HCT116 (cell line): ENCODE data around the gene COMMD1.

Experiments used
- EZH2 ChIP-seq: fragments of 200-600 bp; sonication (generic); IDR thresholded peaks from 2 replicates; pipeline ENCODE4 v1.6.1; 2017; ENCODE audit warnings: antibody characterized with exemption, mixed run types
- TF ChIP-seq, protein P1 (sequence below), 3 experiments: fragments of 200-600 bp in 1 of 3; sonication (generic) in 1 of 3; IDR thresholded peaks in 2 of 3; conservative IDR thresholded peaks in 1 of 3; 2 replicates each; pipeline ENCODE4 v1.5.1; 2012 to 2017; ENCODE audit warnings: low read depth in 2 of 3, low read length in 2 of 3, antibody characterized with exemption in 1 of 3, borderline replicate concordance in 1 of 3, control low read depth in 1 of 3, mild to moderate bottlenecking in 1 of 3, mixed read lengths in 1 of 3, mixed run types in 1 of 3, moderate library complexity in 1 of 3; ENCODE audit not compliant: insufficient read depth in 1 of 3
- TF ChIP-seq, protein P2 (sequence below): IDR thresholded peaks from 2 replicates; pipeline ENCODE4 v1.6.1; 2012; ENCODE audit warnings: low read depth

GRCh38 chr2:62071760-62072680 is 166.5 kb downstream of the COMMD1 start:
- no peak for TF ChIP-seq EZH2
- TF ChIP-seq, protein P1, sequence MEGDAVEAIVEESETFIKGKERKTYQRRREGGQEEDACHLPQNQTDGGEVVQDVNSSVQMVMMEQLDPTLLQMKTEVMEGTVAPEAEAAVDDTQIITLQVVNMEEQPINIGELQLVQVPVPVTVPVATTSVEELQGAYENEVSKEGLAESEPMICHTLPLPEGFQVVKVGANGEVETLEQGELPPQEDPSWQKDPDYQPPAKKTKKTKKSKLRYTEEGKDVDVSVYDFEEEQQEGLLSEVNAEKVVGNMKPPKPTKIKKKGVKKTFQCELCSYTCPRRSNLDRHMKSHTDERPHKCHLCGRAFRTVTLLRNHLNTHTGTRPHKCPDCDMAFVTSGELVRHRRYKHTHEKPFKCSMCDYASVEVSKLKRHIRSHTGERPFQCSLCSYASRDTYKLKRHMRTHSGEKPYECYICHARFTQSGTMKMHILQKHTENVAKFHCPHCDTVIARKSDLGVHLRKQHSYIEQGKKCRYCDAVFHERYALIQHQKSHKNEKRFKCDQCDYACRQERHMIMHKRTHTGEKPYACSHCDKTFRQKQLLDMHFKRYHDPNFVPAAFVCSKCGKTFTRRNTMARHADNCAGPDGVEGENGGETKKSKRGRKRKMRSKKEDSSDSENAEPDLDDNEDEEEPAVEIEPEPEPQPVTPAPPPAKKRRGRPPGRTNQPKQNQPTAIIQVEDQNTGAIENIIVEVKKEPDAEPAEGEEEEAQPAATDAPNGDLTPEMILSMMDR (IDR thresholded peaks at IDR 0.05 in 2 of 3, conservative IDR thresholded peaks at IDR 0.05 in 1 of 3; ENCODE audit: borderline replicate concordance in 1 of 3, insufficient read depth in 1 of 3, low read depth in 2 of 3, low read length in 2 of 3) = no peak
- TF ChIP-seq, protein P2, sequence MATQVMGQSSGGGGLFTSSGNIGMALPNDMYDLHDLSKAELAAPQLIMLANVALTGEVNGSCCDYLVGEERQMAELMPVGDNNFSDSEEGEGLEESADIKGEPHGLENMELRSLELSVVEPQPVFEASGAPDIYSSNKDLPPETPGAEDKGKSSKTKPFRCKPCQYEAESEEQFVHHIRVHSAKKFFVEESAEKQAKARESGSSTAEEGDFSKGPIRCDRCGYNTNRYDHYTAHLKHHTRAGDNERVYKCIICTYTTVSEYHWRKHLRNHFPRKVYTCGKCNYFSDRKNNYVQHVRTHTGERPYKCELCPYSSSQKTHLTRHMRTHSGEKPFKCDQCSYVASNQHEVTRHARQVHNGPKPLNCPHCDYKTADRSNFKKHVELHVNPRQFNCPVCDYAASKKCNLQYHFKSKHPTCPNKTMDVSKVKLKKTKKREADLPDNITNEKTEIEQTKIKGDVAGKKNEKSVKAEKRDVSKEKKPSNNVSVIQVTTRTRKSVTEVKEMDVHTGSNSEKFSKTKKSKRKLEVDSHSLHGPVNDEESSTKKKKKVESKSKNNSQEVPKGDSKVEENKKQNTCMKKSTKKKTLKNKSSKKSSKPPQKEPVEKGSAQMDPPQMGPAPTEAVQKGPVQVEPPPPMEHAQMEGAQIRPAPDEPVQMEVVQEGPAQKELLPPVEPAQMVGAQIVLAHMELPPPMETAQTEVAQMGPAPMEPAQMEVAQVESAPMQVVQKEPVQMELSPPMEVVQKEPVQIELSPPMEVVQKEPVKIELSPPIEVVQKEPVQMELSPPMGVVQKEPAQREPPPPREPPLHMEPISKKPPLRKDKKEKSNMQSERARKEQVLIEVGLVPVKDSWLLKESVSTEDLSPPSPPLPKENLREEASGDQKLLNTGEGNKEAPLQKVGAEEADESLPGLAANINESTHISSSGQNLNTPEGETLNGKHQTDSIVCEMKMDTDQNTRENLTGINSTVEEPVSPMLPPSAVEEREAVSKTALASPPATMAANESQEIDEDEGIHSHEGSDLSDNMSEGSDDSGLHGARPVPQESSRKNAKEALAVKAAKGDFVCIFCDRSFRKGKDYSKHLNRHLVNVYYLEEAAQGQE = no peak
